Endothelial cell of umbilical vein (primary cell): Measurements from ENCODE around the gene DNASE1L1. TPM values are rescaled to one million over a fixed set of nuclear protein-coding genes. Genes with fewer than 3 reads are reported as not detected.

Experiments used
- BruUV-seq: library from RNA; stranded (reverse); fragments of 400-500 nt; replicated peaks from 2 replicates; lab custom pipeline; 2021; lab: Mats Ljungman, UMichigan
- CTCF ChIA-PET: fragments of 300-600, 350-600 bp; sonication (Branson Sonifier 250); formaldehyde crosslinking; loops from one replicate; lab custom pipeline; 2021; ENCODE audit warnings: antibody characterized with exemption, inconsistent platforms; lab: Charles Lee
- POLR2A ChIA-PET: fragments of 300-600, 350-600 bp; sonication (Branson Sonifier 250); formaldehyde crosslinking; loops from one replicate; lab custom pipeline; 2021; ENCODE audit warnings: antibody characterized with exemption, inconsistent platforms; lab: Charles Lee
- DNase-seq: peaks from one replicate; pipeline ENCODE4 v3.0.0-alpha.2; 2011; ENCODE audit warnings: low read depth, low spot score
- FAIRE-seq: peaks from 2 replicates; lab custom pipeline; 2011; peaks lifted over from hg19 to GRCh38; lab: Jason Lieb, UNC
- H2AFZ ChIP-seq: 2 replicates; pipeline ENCODE4 v1.6.0; 2012; ENCODE audit warnings: low read depth, low read length, control low read depth, inconsistent platforms
- H3K27ac ChIP-seq: 2 replicates; pipeline ENCODE4 v1.5.1; 2011; ENCODE audit warnings: low read depth, mild to moderate bottlenecking, control low read depth, low read length, moderate library complexity; ENCODE audit not compliant: insufficient read depth
- H3K27me3 ChIP-seq, 2 experiments: 2 replicates each; pipeline versions ENCODE4 v1.6.0 to v1.6.1; 2011; ENCODE audit warnings: low read length in 2 of 2, mixed read lengths in 1 of 2; ENCODE audit not compliant: control insufficient read depth in 2 of 2, insufficient read depth in 2 of 2
- H3K36me3 ChIP-seq, 2 experiments: 2 replicates in 1 of 2; 3 replicates in 1 of 2; pipeline ENCODE4 v1.5.1; 2011; ENCODE audit warnings: low read length in 2 of 2, mild to moderate bottlenecking in 1 of 2, moderate library complexity in 1 of 2; ENCODE audit not compliant: control insufficient read depth in 2 of 2, insufficient read depth in 2 of 2; ENCODE audit errors: extremely low read depth in 1 of 2
- H3K4me1 ChIP-seq: 3 replicates; pipeline ENCODE4 v1.5.1; 2011; ENCODE audit warnings: mild to moderate bottlenecking, low read length; ENCODE audit not compliant: control insufficient read depth, insufficient read depth; ENCODE audit errors: extremely low read depth
- H3K4me2 ChIP-seq: 2 replicates; pipeline ENCODE4 v1.6.1; 2011; ENCODE audit warnings: low read length, control low read depth, mixed read lengths; ENCODE audit not compliant: insufficient read depth
- H3K4me3 ChIP-seq, 3 experiments: fragments of 200-600 bp in 1 of 3; sonication (generic), shearing (Covaris generic) in 1 of 3; replicated peaks in 1 of 3; 2 replicates each; pipeline ENCODE4 v1.5.1; 2011 to 2016; ENCODE audit warnings: control low read depth in 3 of 3, low read length in 3 of 3, mild to moderate bottlenecking in 2 of 3, inconsistent platforms in 1 of 3, low read depth in 1 of 3, moderate library complexity in 1 of 3; ENCODE audit not compliant: insufficient read depth in 1 of 3
- H3K79me2 ChIP-seq: 2 replicates; pipeline ENCODE4 v1.6.0; 2012; ENCODE audit warnings: low read length, inconsistent platforms; ENCODE audit not compliant: control insufficient read depth, insufficient read depth
- H3K9ac ChIP-seq: replicated peaks from 2 replicates; pipeline ENCODE3; 2011; ENCODE audit warnings: low read length, control low read depth; ENCODE audit not compliant: insufficient read depth; ENCODE audit errors: extremely low read depth
- H3K9me1 ChIP-seq: replicated peaks from 3 replicates; pipeline ENCODE4 v1.6.0; 2011; ENCODE audit warnings: mild to moderate bottlenecking, low read length; ENCODE audit not compliant: control insufficient read depth, insufficient read depth; ENCODE audit errors: extremely low read depth
- H3K9me3 ChIP-seq: replicated peaks from 2 replicates; pipeline ENCODE4 v1.5.1; 2012; ENCODE audit warnings: low read length, inconsistent platforms; ENCODE audit not compliant: control insufficient read depth, insufficient read depth
- H4K20me1 ChIP-seq: replicated peaks from 2 replicates; pipeline ENCODE3; 2011; ENCODE audit warnings: mild to moderate bottlenecking, low read length; ENCODE audit not compliant: control insufficient read depth, insufficient read depth; ENCODE audit errors: extremely low read depth
- EZH2 ChIP-seq: IDR thresholded peaks from 2 replicates; pipeline ENCODE4 v1.6.1; 2012; ENCODE audit warnings: borderline replicate concordance, low read depth, mild to moderate bottlenecking, moderate library complexity, low read length, inconsistent platforms; ENCODE audit not compliant: severe bottlenecking
- FOS ChIP-seq: IDR thresholded peaks from 2 replicates; pipeline ENCODE4 v1.6.1; 2011; ENCODE audit warnings: mild to moderate bottlenecking, low read length, moderate library complexity, borderline replicate concordance; ENCODE audit not compliant: insufficient read depth
- GATA2 ChIP-seq: IDR thresholded peaks from 2 replicates; pipeline ENCODE4 v1.7.0; 2011; ENCODE audit warnings: low read depth, mild to moderate bottlenecking, moderate library complexity, mixed read lengths, low read length; ENCODE audit not compliant: insufficient read length, insufficient read depth
- JUN ChIP-seq: IDR thresholded peaks from 2 replicates; pipeline ENCODE4 v1.6.1; 2011; ENCODE audit warnings: borderline replicate concordance, low read depth; ENCODE audit not compliant: insufficient read length, insufficient read depth
- MYC ChIP-seq: IDR thresholded peaks from one replicate; pipeline ENCODE4 v1.6.1; 2011; ENCODE audit warnings: mild to moderate bottlenecking, low read depth, low read length
- POLR2A ChIP-seq: IDR thresholded peaks from 2 replicates; pipeline ENCODE4 v1.6.1; 2012; ENCODE audit warnings: low read depth, mild to moderate bottlenecking, control low read depth, low read length
- POLR2AphosphoS5 ChIP-seq: IDR thresholded peaks from 2 replicates; pipeline ENCODE4 v1.6.1; 2012; ENCODE audit warnings: low read depth, mild to moderate bottlenecking, control low read depth, low read length, moderate library complexity; ENCODE audit not compliant: insufficient read depth
- dilution Hi-C: fragments of 300-500 bp; cut with MboI; formaldehyde crosslinking; loops from one replicate; pipeline ENCODE4 v1.15.0; 2019; ENCODE audit warnings: low sequenced_read_pairs; ENCODE audit not compliant: extremely low pct_ligation_motif_present
- intact Hi-C: fragments of 100-400 bp; cut with micrococcal nuclease; formaldehyde crosslinking; loops from one replicate; pipeline ENCODE4 v1.10.0; 2022
- polyA plus RNA-seq, 4 experiments: library from polyadenylated mRNA; depleted of rRNA in 3 of 4; stranded (reverse) in 3 of 4; unstranded in 1 of 4; fragments of >200 nt; gene quantifications; 2 replicates each; pipeline versions ENCODE4 v1.2.1 to v1.2.3, GENCODE V29; 2011 to 2012; ENCODE audit warnings: missing spikeins in 1 of 4
- total RNA-seq: library from RNA; stranded (reverse); gene quantifications from 2 replicates; pipeline ENCODE4 v1.2.3, GENCODE V29; 2021
- TF ChIP-seq, protein P1 (sequence below): IDR thresholded peaks from 2 replicates; pipeline ENCODE4 v1.6.1; 2011; ENCODE audit not compliant: insufficient read depth, insufficient read length

Gene DNASE1L1
- total and polyA plus RNA-seq, 2 donors (not counting 3 experiments of a cell fraction or from before 2014, with no cell fraction given), result 61.5 to 84.9 TPM

DNA sequence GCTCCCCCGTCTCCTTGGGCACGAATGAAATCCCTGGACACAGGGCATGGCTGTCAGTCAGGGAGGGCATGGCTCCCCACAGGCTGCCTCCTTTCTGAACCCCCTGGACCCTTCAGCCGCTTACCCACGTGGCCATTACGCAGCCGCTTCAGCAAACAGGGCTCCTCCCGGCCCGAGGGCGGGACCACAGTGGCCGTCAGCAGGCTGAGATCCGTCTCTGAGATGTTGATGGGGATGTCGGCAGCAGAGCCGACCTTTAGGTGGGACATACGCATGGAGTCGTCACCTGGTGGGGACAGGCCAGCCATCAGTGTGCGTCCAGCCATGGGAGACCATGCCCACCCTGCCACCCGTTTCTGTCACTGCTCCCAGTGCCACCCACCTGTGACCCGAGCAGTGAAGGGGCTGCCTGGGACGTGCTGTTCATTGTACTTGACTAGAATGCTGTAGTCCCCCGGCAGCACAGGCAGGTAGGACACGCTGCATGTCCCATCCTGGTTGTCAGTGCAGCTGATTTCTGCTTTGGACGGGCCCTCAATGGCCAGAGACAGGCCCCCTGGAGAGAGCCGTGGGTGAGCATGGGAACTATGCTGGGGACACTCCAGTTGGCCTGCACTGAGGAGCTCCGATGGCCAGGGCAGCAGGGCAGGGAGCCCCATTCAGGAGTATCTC lies 55.7 kb downstream of the DNASE1L1 start:
- no peak overlapping the region for H3K4me3 ChIP-seq
- H4K20me1 ChIP-seq, result no peaks in the 10 kb centered on the region
- FAIRE-seq, result no peak
- TF ChIP-seq POLR2AphosphoS5, result peak; percentile 3
- TF ChIP-seq JUN, result no peak
- no peaks in the 10 kb centered on the region for H3K27me3 ChIP-seq
- no peak overlapping the region for H2AFZ ChIP-seq
- H3K36me3 ChIP-seq, result peaks cover 5 to 96% of the 10 kb centered on the region in 2 experiments
- no peak for DNase-seq
- ChIA-PET CTCF (no interaction called here), POLR2A (no interaction called here)
- H3K4me1 ChIP-seq, result no peaks in the 10 kb centered on the region
- no peak overlapping the region for H3K9ac ChIP-seq
- intact Hi-C loops, result no loop called here
- H3K9me1 ChIP-seq, result no peaks in the 10 kb centered on the region
- no peak overlapping the region for H3K27ac ChIP-seq
- dilution Hi-C loops, result no loop called here
- H3K79me2 ChIP-seq, result peaks cover 17% of the 10 kb centered on the region
- BruUV-seq, result no TSS peak
- H3K9me3 ChIP-seq, result no peaks in the 10 kb centered on the region
- H3K4me2 ChIP-seq, result no peak overlapping the region

DNA sequence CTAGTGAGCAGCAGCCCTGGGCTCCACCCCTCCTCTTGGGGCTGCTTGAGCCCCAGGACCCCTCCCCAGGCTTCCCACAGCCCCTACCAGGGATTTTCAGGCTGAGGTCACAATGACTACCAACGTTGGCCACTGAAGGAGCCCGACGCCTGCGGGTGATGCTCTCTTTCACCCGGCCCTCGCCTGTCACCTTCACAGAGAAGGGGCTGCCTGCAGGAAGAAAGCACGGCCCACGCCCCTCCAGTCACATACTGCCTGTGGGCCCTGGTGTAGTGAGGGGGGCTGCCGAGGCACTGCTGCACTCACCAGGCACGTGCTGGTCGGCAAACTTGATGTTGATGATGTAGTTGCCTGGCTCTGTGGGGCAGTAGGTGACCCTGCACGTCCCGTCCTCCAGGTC lies 56.6 kb downstream of the DNASE1L1 start:
- Histone ChIP-seq H3K4me2 (no peak overlapping the region), H3K27ac (no peak overlapping the region), H3K9me3 (no peaks in the 10 kb centered on the region), H3K9me1 (no peaks in the 10 kb centered on the region), H3K4me3 (no peak overlapping the region), H3K27me3 (no peaks in the 10 kb centered on the region), H4K20me1 (no peaks in the 10 kb centered on the region), H3K4me1 (no peaks in the 10 kb centered on the region), H3K36me3 (peaks cover 5 to 87% of the 10 kb centered on the region in 2 experiments), H3K9ac (no peak overlapping the region), H2AFZ (no peak overlapping the region), H3K79me2 (peaks cover 8% of the 10 kb centered on the region)
- dilution Hi-C loops (no loop called here), intact Hi-C loops (no loop called here)
- DNase-seq (no peak), FAIRE-seq (peak; percentile 50)
- ChIA-PET POLR2A (no interaction called here), CTCF (no interaction called here)
- TF ChIP-seq POLR2AphosphoS5, result no peak
- no peak for TF ChIP-seq FOS
- TF ChIP-seq, protein P1, sequence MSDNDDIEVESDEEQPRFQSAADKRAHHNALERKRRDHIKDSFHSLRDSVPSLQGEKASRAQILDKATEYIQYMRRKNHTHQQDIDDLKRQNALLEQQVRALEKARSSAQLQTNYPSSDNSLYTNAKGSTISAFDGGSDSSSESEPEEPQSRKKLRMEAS, result no peak
- TF ChIP-seq POLR2A, result no peak
- TF ChIP-seq JUN, result no peak
- no peak for TF ChIP-seq EZH2
- no peak for TF ChIP-seq GATA2
- no peak for TF ChIP-seq MYC
- BruUV-seq, result no TSS peak
